Lower leg skin (tissue), 3 donors: ENCODE measurements around the gene HSPA9.

Experiments used
- CTCF ChIP-seq, 3 donors: fragments of 450-650 bp; IDR thresholded peaks; one replicate each; pipeline ENCODE4 v1.5.1; 2016; ENCODE audit warnings: antibody characterized with exemption in 3 of 3, mild to moderate bottlenecking in 3 of 3, moderate library complexity in 2 of 3
- POLR2A ChIP-seq, 2 donors: fragments of 450-650 bp; IDR thresholded peaks; one replicate each; pipeline ENCODE4 v1.6.1; 2016 to 2017; ENCODE audit warnings: antibody characterized with exemption in 2 of 2, mild to moderate bottlenecking in 1 of 2, moderate library complexity in 1 of 2

- no peak for TF ChIP-seq POLR2A (IDR thresholded peaks at IDR 0.05)
- TF ChIP-seq CTCF (IDR thresholded peaks at IDR 0.05): no peak
Observed at GRCh38 chr5:138622051-138622450, 46.9 kb upstream of the HSPA9 start.
